DOHH2 (cell line): ENCODE data around the gene TPSG1.

Experiments
- H3F3A ChIP-seq: fragments of 200-600 bp; sonication (generic), shearing (Covaris generic); 2 replicates; pipeline ENCODE4 v1.6.0; 2016; ENCODE audit warnings: antibody characterized with exemption, mild to moderate bottlenecking; ENCODE audit not compliant: control insufficient read depth, insufficient read depth
- H3K27ac ChIP-seq: fragments of 200-600 bp; sonication (generic); 2 replicates; pipeline ENCODE4 v1.5.1; 2014; ENCODE audit warnings: low read depth, mild to moderate bottlenecking, low read length, moderate library complexity
- H3K27me3 ChIP-seq: fragments of 200-600 bp; sonication (generic); 2 replicates; pipeline ENCODE4 v1.6.1; 2014; ENCODE audit warnings: mild to moderate bottlenecking, low read length, mixed read lengths; ENCODE audit not compliant: control insufficient read depth
- H3K36me3 ChIP-seq: fragments of 200-600 bp; sonication (generic); 2 replicates; pipeline ENCODE4 v1.6.1; 2014; ENCODE audit warnings: mild to moderate bottlenecking, low read length, moderate library complexity, mixed read lengths; ENCODE audit not compliant: control insufficient read depth
- H3K4me1 ChIP-seq: fragments of 200-600 bp; sonication (generic); 2 replicates; pipeline ENCODE4 v1.6.1; 2014; ENCODE audit warnings: mild to moderate bottlenecking, low read length, mixed read lengths; ENCODE audit not compliant: control insufficient read depth
- H3K4me2 ChIP-seq: fragments of 200-600 bp; sonication (generic); 2 replicates; pipeline ENCODE4 v1.6.0; 2014; ENCODE audit warnings: mild to moderate bottlenecking, low read length, moderate library complexity
- H3K4me3 ChIP-seq: fragments of 200-600 bp; sonication (generic); 2 replicates; pipeline ENCODE4 v1.5.1; 2014; ENCODE audit warnings: mild to moderate bottlenecking, low read length, mixed read lengths
- H3K79me2 ChIP-seq: fragments of 200-600 bp; sonication (generic); 2 replicates; pipeline ENCODE4 v1.6.1; 2014; ENCODE audit warnings: mild to moderate bottlenecking, low read length, mixed read lengths; ENCODE audit not compliant: control insufficient read depth
- H3K9me2 ChIP-seq: fragments of 200-600 bp; sonication (generic); replicated peaks from 2 replicates; pipeline ENCODE4 v1.6.1; 2014; ENCODE audit warnings: mild to moderate bottlenecking, low read length, mixed read lengths; ENCODE audit not compliant: control insufficient read depth
- H3K9me3 ChIP-seq: fragments of 200-600 bp; sonication (generic); 2 replicates; pipeline ENCODE4 v1.6.1; 2014; ENCODE audit warnings: antibody characterized with exemption, low read length, mixed read lengths; ENCODE audit not compliant: control insufficient read depth, insufficient read depth
- H4K20me1 ChIP-seq: fragments of 200-600 bp; sonication (generic); 2 replicates; pipeline ENCODE4 v1.6.0; 2014; ENCODE audit warnings: low read depth, mild to moderate bottlenecking, antibody characterized with exemption, low read length, moderate library complexity; ENCODE audit not compliant: control insufficient read depth, insufficient read depth
- EZH2phosphoT487 ChIP-seq: fragments of 200-600 bp; sonication (generic); IDR thresholded peaks from 2 replicates; pipeline ENCODE4 v1.6.1; 2017; ENCODE audit warnings: borderline replicate concordance, mild to moderate bottlenecking, antibody characterized with exemption, low read length, moderate library complexity, mixed read lengths
- TF ChIP-seq, protein P1 (sequence below): fragments of 200-600 bp; sonication (generic); IDR thresholded peaks from one replicate; pipeline ENCODE4 v1.5.1; 2014; ENCODE audit warnings: antibody characterized with exemption, mild to moderate bottlenecking, low read depth, low read length; ENCODE audit not compliant: poor library complexity, severe bottlenecking

The TPSG1 gene

DNA sequence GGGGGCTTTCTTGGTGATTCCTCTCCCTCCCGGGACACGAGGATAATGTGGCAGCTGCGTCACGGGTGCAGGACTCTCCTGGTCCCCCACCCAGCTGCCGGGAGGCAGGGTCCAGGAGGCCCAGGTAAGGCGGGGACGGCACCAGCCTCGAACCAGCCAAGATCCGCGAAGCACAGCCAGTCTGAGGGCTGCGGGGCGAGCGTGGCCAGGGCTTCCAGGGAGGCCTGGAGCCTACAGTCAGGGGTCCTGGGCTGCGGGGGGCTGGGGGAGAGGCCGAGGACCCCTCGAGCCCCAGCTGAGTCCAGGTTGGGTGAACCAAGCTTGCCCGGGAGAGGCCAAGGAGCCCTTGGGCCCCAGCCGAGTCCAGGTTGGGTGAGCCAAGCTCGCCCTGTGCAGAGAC is 40.8 kb upstream of the TPSG1 start:
- peaks cover under 1% of the 10 kb centered on the region for H3K4me1 ChIP-seq
- peaks cover 6% of the 10 kb centered on the region; the same call in 1 of the 2 replicates for H3K9me3 ChIP-seq
- TF ChIP-seq EZH2phosphoT487 = no peak
- TF ChIP-seq, protein P1, sequence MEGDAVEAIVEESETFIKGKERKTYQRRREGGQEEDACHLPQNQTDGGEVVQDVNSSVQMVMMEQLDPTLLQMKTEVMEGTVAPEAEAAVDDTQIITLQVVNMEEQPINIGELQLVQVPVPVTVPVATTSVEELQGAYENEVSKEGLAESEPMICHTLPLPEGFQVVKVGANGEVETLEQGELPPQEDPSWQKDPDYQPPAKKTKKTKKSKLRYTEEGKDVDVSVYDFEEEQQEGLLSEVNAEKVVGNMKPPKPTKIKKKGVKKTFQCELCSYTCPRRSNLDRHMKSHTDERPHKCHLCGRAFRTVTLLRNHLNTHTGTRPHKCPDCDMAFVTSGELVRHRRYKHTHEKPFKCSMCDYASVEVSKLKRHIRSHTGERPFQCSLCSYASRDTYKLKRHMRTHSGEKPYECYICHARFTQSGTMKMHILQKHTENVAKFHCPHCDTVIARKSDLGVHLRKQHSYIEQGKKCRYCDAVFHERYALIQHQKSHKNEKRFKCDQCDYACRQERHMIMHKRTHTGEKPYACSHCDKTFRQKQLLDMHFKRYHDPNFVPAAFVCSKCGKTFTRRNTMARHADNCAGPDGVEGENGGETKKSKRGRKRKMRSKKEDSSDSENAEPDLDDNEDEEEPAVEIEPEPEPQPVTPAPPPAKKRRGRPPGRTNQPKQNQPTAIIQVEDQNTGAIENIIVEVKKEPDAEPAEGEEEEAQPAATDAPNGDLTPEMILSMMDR = no peak
- H3K9me2 ChIP-seq = no peaks in the 10 kb centered on the region
- H4K20me1 ChIP-seq = no peaks in the 10 kb centered on the region
- H3K27me3 ChIP-seq = peaks cover 5% of the 10 kb centered on the region; the same call in 1 of the 2 replicates
- no peaks in the 10 kb centered on the region for H3K79me2 ChIP-seq
- H3K4me2 ChIP-seq = no peak overlapping the region
- H3K4me3 ChIP-seq = no peak overlapping the region
- no peaks in the 10 kb centered on the region for H3K36me3 ChIP-seq
- H3F3A ChIP-seq = peaks cover 4% of the 10 kb centered on the region
- no peak overlapping the region for H3K27ac ChIP-seq

GRCh38 chr16:1265090-1265630 is 40.1 kb upstream of the TPSG1 start:
- no peaks in the 10 kb centered on the region for H4K20me1 ChIP-seq
- no peaks in the 10 kb centered on the region for H3K36me3 ChIP-seq
- no peak for TF ChIP-seq EZH2phosphoT487
- TF ChIP-seq, protein P1 = no peak
- no peaks in the 10 kb centered on the region for H3K79me2 ChIP-seq
- no peak overlapping the region for H3K4me3 ChIP-seq
- no peak overlapping the region for H3K27ac ChIP-seq
- no peak overlapping the region for H3K4me2 ChIP-seq
- peaks cover 6% of the 10 kb centered on the region; the same call in 1 of the 2 replicates for H3K9me3 ChIP-seq
- H3K9me2 ChIP-seq = no peaks in the 10 kb centered on the region
- no peaks in the 10 kb centered on the region for H3K4me1 ChIP-seq
- no peaks in the 10 kb centered on the region for H3F3A ChIP-seq
- peaks cover 5% of the 10 kb centered on the region; the same call in 1 of the 2 replicates for H3K27me3 ChIP-seq

- Histone ChIP-seq H3K9me2 (no peaks in the 10 kb centered on the region), H3K36me3 (no peaks in the 10 kb centered on the region), H3K4me2 (no peak overlapping the region), H3K4me1 (no peaks in the 10 kb centered on the region), H3F3A (no peaks in the 10 kb centered on the region), H4K20me1 (no peaks in the 10 kb centered on the region), H3K27me3 (peaks cover 5% of the 10 kb centered on the region; the same call in 1 of the 2 replicates), H3K9me3 (peaks cover 6% of the 10 kb centered on the region; the same call in 1 of the 2 replicates), H3K4me3 (no peak overlapping the region), H3K79me2 (no peaks in the 10 kb centered on the region), H3K27ac (no peak overlapping the region)
- TF ChIP-seq, protein P1 = no peak
- no peak for TF ChIP-seq EZH2phosphoT487
These were observed 39.4 kb upstream of the TPSG1 start for GRCh38 chr16:1264345-1265089.
